Activated CD4-positive, alpha-beta T cell treated with anti-CD3 and anti-CD28 coated beads, Interleukin-10, Interleukin-2, amounts not matched to agents 100 ng/mL and 50 ng/mL, durations not matched to agents 16 hours and 8 hours (primary cell): ENCODE results near the gene CDKL4.
"Not testable (repeated sequence)": the region's sequence is repeated elsewhere in the genome, so short reads cannot be mapped to it uniquely, and the experiment has no call there.

Experiments
- DNase-seq: peaks from one replicate; pipeline ENCODE4 v3.0.0-alpha.2; 2020

Gene CDKL4

DNA sequence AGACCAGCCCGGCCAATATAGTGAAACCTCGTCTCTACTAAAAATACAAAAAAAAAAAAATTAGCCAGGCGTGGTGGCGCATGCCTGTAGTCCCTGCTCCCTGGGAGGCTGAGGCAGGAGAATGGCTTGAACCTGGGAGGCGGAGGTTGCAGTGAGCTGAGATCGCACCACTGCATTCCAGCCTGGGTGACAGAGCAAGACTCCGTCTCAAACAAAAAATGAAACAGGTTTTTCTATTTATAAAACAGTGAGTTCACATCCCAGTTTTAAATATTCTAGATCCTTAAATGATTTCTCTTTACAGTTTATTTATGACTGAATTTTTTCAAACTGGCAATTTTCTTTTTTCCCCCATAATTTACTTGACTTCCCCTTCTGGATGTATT, 102.8 kb downstream of the CDKL4 start:
- DNase-seq, result not testable (repeated sequence)

DNA sequence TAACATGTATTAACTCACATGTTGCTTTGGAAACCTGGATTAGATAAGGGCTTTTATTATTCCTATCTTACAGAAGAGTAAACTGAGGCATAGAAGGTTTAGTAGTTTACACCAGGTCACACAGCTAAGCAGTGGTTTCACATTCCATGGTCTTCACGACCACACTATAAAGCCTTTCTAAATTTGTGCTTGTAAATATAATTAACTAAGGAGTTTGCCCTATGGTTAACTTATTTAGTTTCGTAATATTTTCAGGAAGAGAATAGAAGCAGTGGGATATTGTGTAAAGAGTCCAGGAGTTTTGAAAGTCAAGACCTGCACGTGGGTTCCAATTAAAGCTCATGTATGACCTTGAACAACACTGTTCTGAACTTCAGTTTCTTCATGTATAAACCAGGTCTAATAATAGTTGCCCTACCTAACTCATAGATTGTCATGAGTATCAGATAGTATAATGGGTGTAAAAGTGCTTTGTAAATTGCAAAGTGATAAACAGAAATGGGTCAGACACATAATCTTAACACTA, 103.4 kb downstream of the CDKL4 start:
- no peak for DNase-seq

DNA sequence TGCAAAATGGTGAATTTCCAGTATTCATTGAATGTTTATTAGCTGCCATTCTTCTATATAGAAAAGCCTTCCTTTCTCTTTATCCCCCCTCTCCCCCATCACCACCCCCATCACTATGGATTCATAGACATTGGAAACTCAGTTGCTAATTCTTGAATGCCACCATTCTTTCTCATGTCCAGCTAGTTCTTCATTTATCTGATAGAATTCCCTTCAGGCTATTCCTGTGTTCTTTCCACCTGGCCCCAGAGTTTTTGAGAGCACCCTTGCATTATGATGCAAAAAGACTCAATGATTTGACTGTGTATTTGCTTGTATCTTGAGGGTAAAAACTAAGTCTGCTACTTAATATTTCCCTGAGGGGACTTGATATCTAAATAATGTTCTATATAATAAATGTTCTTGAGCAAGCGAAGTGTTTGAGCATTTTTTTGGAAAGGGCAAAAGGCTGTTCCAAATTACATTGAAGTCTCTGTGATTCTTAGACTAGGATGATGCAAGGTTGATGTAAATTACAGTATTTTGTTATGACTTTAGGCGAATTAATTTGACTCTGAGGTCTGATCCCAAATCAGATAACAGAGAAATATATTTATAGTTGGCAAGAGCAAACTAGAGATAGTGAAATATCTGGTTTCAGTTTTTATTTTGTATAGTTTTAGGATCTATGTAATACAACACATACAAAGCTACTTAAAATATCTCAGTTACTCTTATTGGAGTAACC, 104.1 kb downstream of the CDKL4 start:
- DNase-seq, result peak; percentile 54

DNA sequence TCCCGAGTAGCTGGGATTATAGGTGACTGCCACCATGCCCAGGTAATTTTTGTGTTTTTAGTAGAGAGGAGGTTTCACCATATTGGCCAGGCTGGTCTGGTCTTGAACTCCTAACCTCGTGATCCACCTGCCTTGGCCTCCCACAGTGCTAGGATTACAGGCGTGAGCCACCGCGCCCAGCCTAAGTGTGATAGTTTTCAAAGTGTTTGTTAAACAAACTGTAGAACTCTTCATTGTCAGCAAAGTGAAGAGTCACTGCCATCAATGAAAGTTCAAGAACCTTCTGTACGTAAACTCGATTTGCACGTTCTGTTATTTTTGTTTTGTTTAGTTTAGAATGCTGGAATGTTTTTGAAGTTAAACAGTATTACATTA, 104.9 kb downstream of the CDKL4 start:
- no peak for DNase-seq

DNA sequence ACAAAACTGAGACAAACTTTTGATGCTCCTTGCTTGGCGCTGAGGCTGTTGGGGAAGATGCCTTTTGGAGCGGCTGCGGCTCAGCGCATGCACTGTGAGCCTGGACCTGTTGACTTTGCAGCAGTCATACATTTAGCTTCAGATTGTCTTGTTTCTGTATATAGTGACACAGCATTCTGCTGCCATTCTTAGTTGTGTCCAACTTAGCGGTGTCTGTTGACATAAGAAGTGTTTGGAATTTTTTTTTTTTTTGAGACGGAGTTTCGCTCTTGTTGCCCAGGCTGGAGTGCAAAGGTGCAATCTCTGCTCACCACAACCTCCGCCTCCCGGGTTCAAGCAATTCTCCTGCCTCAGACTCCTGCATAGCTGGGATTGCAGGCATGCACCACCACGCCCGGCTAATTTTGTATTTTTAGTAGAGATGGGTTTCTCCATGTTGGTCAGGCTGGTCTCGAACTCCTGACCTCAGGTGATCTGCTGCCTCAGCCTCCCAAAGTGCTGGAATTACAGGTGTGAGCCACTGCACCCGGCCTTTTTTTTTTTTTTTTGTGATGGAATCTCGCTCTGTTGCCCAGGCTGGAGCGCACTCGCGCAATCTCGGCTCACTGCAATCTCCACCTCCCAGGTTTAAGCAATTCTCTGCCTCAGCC, 105.5 kb downstream of the CDKL4 start:
- DNase-seq, result not testable (repeated sequence)

DNA sequence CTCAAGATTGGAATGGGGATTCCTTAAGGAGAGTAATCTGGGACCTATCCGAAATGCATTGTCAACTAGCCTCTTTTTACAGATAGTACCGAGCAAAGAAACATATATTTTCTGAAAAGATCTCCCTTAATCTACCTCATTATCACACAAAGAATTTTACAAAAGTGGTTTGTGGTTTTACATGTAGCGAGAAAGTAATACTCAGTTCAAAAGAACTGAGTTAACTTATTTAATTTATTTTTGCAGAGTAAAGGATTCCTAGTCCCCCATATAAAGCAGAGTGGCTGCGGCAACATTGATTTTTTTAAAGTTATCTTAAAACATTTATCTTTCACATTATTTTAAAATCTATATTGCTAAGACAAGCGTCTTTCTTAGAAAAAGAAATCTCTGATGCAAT, 107.0 kb downstream of the CDKL4 start:
- DNase-seq, result peak; percentile 47

DNA sequence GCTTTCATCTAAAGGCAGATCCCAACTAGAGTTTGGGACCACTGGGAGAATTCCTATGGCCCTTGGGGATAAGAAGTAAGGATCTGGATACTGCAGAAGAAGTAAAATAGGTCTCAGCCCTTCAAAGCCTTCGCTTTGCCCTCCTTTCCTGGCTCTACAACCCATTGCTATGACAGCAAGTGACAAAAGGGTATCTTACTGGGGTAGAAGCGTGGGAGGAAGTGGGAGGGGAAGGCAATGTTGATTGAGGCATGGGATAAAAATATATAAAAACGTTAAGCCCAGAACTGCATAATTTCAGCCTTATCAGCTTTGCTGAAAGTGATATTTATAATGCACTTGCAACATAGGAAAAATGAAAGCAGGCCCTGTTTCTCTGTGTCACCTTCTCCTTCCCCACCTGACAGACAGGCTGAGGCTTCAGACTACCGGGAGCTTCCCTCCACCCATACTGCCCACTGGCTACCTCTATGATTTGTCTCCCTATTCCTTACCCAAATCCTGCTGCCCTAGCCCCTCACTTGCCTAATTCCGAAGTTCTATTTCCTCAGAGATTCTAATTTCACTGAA, 108.0 kb downstream of the CDKL4 start:
- no peak for DNase-seq

DNA sequence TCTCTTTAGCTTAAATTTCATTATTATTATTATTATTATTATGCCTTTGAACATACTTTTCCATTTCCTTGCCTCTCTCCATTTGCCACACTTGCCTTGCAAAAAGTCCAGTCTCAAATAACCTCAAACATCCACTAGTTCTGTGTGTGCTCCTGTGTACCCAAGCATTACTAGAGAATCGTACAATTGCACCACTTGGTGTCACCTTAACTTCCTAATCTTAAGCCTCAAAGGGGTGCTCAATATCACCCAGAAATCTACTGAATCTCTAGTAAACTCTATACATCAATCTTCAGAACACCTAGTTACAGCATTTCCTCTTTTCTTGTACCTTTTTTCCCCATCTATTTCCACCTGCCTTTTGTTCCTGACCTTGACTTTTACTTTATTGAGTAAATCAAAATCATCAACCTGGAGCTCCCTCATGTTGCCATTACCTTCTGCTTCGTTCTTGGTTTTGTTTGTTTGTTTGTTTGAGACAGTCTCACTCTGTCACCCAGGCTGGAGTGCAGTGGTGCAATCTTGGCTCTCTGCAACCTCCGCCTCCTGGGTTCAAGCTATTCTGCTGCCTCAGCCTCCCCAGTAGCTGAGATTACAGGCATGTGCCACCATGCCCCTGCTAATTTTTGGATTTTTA, 110.4 kb downstream of the CDKL4 start:
- DNase-seq, result no peak

DNA sequence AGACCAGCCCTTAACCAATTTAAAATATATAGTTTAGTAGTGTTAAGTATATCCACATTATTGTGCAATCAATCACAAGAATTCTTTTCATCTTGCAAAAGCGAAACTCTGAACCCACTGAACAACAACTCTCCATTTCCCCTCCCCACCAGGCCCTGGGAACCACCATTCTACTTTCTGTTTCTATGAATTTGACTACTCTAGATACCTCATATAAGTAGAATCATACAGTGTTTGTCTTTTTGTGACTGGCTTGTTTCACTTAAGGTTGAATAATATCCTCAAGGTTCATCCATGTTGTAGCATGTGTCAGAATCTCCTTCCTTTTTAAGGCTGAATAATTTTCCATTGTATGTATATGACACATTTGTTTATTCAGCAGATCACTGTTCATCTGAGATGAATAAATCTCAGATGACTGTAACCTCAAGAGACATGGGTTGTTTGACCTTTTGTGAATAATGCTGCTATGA, 114.8 kb downstream of the CDKL4 start:
- peak; percentile 95 for DNase-seq

DNA sequence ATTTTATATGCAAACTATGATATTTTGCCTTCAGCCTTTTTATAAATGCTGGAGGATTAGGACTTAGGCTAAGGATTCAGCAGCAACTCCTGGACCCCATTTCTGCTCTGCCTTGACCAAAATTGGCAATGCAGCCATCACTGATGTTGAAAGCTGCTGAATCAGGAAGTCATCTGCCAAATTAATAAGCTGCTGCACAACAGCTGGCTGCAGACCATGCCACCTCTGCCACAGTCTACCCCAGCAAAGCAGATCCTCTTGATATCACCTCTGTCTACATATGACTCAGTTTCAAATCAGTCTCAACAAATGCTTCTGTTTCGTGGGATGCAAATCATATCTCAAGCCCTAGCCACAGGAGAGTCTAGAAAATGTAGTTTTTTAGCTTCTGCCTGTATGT, 115.8 kb downstream of the CDKL4 start:
- DNase-seq, result peak; percentile 95
